Liver (tissue), 10 donors: ENCODE results near the gene NUDT9. TPM values are rescaled to one million over a fixed set of nuclear protein-coding genes. Genes with fewer than 3 reads are reported as not detected.

Experiments
- DNase-seq: peaks from one replicate; pipeline ENCODE4 v3.0.0-alpha.2; 2017; ENCODE audit warnings: low spot score
- H3K27ac ChIP-seq, 2 donors: one replicate each; pipeline ENCODE4 v1.7.0; 2013; ENCODE audit warnings: inconsistent platforms in 2 of 2, low read length in 2 of 2, control low read depth in 1 of 2, low read depth in 1 of 2, mild to moderate bottlenecking in 1 of 2
- H3K27me3 ChIP-seq, 4 donors: one replicate each; pipeline versions ENCODE4 v1.6.1 to v1.7.0; 2013; ENCODE audit warnings: low read length in 3 of 4, inconsistent platforms in 1 of 4, mild to moderate bottlenecking in 1 of 4, moderate library complexity in 1 of 4; ENCODE audit not compliant: control insufficient read depth in 4 of 4, insufficient read depth in 4 of 4
- H3K36me3 ChIP-seq, 4 donors: one replicate each; pipeline versions ENCODE4 v1.6.1 to v1.7.0; 2013; ENCODE audit warnings: low read length in 3 of 4, mild to moderate bottlenecking in 3 of 4, low read depth in 1 of 4, moderate library complexity in 1 of 4; ENCODE audit not compliant: control insufficient read depth in 4 of 4, insufficient read depth in 3 of 4
- H3K4me1 ChIP-seq, 4 donors: one replicate each; pipeline versions ENCODE4 v1.6.1 to v1.7.0; 2013; ENCODE audit warnings: low read length in 3 of 4, mild to moderate bottlenecking in 3 of 4, moderate library complexity in 1 of 4; ENCODE audit not compliant: control insufficient read depth in 4 of 4, insufficient read depth in 4 of 4
- H3K4me3 ChIP-seq, 3 donors: one replicate each; pipeline versions ENCODE4 v1.6.1 to v1.7.0; 2013; ENCODE audit warnings: low read length in 3 of 3, control low read depth in 1 of 3, low read depth in 1 of 3, mild to moderate bottlenecking in 1 of 3
- H3K9ac ChIP-seq, 2 donors: one replicate each; pipeline ENCODE4 v1.7.0; 2013; ENCODE audit warnings: low read length in 2 of 2, mild to moderate bottlenecking in 2 of 2, moderate library complexity in 2 of 2, control low read depth in 1 of 2, low read depth in 1 of 2
- H3K9me3 ChIP-seq, 4 donors: one replicate each; pipeline versions ENCODE4 v1.6.1 to v1.7.0; 2013; ENCODE audit warnings: low read length in 3 of 4; ENCODE audit not compliant: control insufficient read depth in 4 of 4
- EGR1 ChIP-seq, 2 donors: IDR thresholded peaks; 2 replicates each; pipeline ENCODE4 v1.6.1; 2016 to 2018; ENCODE audit warnings: antibody characterized with exemption in 2 of 2, low read depth in 2 of 2
- FOXA1 ChIP-seq: IDR thresholded peaks from 2 replicates; pipeline ENCODE4 v1.6.1; 2016; ENCODE audit warnings: antibody characterized with exemption
- FOXA2 ChIP-seq: IDR thresholded peaks from 2 replicates; pipeline ENCODE4 v1.6.1; 2016; ENCODE audit warnings: antibody characterized with exemption
- GABPA ChIP-seq, 2 donors: IDR thresholded peaks in 1 of 2; conservative IDR thresholded peaks in 1 of 2; 2 replicates each; pipeline ENCODE4 v1.6.1; 2016; ENCODE audit warnings: antibody characterized with exemption in 2 of 2, mild to moderate bottlenecking in 1 of 2, moderate library complexity in 1 of 2
- HNF4A ChIP-seq, 2 donors: conservative IDR thresholded peaks; 2 replicates each; pipeline ENCODE4 v1.6.1; 2016; ENCODE audit warnings: antibody characterized with exemption in 2 of 2, mild to moderate bottlenecking in 2 of 2
- HNF4G ChIP-seq: IDR thresholded peaks from 2 replicates; pipeline ENCODE4 v1.6.1; 2016; ENCODE audit warnings: antibody characterized with exemption
- JUND ChIP-seq, 2 donors: IDR thresholded peaks; 2 replicates each; pipeline ENCODE4 v1.6.1; 2016; ENCODE audit warnings: antibody characterized with exemption in 2 of 2
- NR2F2 ChIP-seq: IDR thresholded peaks from 2 replicates; pipeline ENCODE4 v1.6.1; 2016; ENCODE audit warnings: antibody characterized with exemption
- RAD21 ChIP-seq, 2 donors: IDR thresholded peaks; 2 replicates each; pipeline ENCODE4 v1.6.1; 2016; ENCODE audit warnings: antibody characterized with exemption in 2 of 2, mild to moderate bottlenecking in 2 of 2
- RXRA ChIP-seq, 2 donors: IDR thresholded peaks; 2 replicates each; pipeline ENCODE4 v1.6.1; 2017 to 2018; ENCODE audit warnings: antibody characterized with exemption in 2 of 2, mild to moderate bottlenecking in 1 of 2
- SP1 ChIP-seq: IDR thresholded peaks from 2 replicates; pipeline ENCODE4 v1.6.1; 2018; ENCODE audit warnings: antibody characterized with exemption, mild to moderate bottlenecking
- TAF1 ChIP-seq: conservative IDR thresholded peaks from 2 replicates; pipeline ENCODE4 v1.6.1; 2016; ENCODE audit warnings: antibody characterized with exemption, mild to moderate bottlenecking
- YY1 ChIP-seq: IDR thresholded peaks from 2 replicates; pipeline ENCODE4 v1.6.1; 2016; ENCODE audit warnings: antibody characterized with exemption, mild to moderate bottlenecking
- WGBS: extraction: QIAGEN DNeasy Blood & Tissue Kit; methylation state at CpG from one replicate; pipeline ENCODE4 v1.1.7; 2013; 5-methylcytosine and 5-hydroxymethylcytosine counted together
- polyA plus RNA-seq, 2 donors: library from polyadenylated mRNA; stranded (reverse) in 1 of 2; unstranded in 1 of 2; fragments of 200-250 nt in 1 of 2; fragments of >200 nt in 1 of 2; fragmentation: Nextera tagmentation in 1 of 2; extraction: Ambion mirVana in 1 of 2; gene quantifications; one replicate each; pipeline versions ENCODE4 v1.2.1 to v1.2.3, GENCODE V29; 2013 to 2015
- small RNA-seq: library from RNA; depleted of rRNA; stranded (forward); fragments of <200 nt; gene quantifications from one replicate; pipeline ENCODE3, GENCODE V24; 2014
- total RNA-seq, 2 donors: library from RNA; depleted of rRNA; stranded (reverse); fragments of >200 nt; gene quantifications; one replicate each; pipeline ENCODE4 v1.2.3, GENCODE V29; 2014
- TF ChIP-seq, protein P1 (sequence below): fragments of 150-350 bp; IDR thresholded peaks from 2 replicates; pipeline ENCODE4 v1.5.1; 2017; ENCODE audit warnings: improper control_type of control experiment, low read depth, low read length; ENCODE audit not compliant: missing input control
- TF ChIP-seq, protein P2 (sequence below): IDR thresholded peaks from 2 replicates; pipeline ENCODE4 v1.6.1; 2016; ENCODE audit warnings: antibody characterized with exemption
- TF ChIP-seq, protein P3 (sequence below): IDR thresholded peaks from 2 replicates; pipeline ENCODE4 v1.6.1; 2016; ENCODE audit warnings: antibody characterized with exemption
- TF ChIP-seq, protein P4 (sequence below): IDR thresholded peaks from 2 replicates; pipeline ENCODE4 v1.6.1; 2016; ENCODE audit warnings: antibody characterized with exemption
- TF ChIP-seq, protein P5 (sequence below): IDR thresholded peaks from 2 replicates; pipeline ENCODE4 v1.6.1; 2016; ENCODE audit warnings: antibody characterized with exemption, mild to moderate bottlenecking
- donor health status: healthy.
- donor health status: healthy.
- donor health status: healthy.
- donor health status: healthy.
- donor health status: healthy.

Gene NUDT9
- total and polyA plus RNA-seq, 4 donors = 9.2 to 37.3 (median 26.9) TPM

DNA sequence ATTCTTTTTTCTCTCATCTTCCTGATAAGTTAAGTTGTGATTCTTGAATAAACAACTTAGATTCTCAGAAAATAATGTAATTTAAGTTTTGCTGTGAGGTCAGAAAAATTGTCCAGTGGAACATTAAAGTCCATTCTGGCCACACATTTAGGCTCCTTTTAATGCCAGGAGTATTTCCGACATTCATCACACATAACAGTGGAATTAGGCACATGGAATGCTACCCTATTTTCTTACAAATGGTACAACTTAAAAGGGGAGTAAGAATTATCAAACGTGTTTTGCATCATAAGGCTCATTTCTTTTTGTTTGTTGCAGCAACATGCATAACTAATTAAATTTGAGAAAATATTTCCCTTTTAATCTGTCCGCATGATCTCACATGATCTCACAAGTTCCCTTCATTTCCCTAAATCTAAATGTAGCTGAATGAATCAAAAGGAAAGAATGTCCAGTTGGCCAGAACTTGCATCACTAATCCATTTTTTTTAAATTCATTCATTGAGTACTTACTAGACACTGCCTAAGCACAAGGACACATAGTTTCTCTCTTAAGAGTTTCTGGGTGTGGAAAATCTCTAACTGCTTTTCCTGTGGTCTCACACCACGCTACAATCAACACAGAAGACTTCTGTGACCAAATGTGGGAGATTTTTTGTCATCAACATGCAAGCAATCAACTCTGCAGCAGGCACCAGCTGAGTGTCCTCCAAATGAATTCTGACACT is 84.8 kb downstream of the NUDT9 start:
- H3K9ac ChIP-seq = no peak overlapping the region
- H3K9me3 ChIP-seq = no peaks in the 10 kb centered on the region
- no peaks in the 10 kb centered on the region for H3K36me3 ChIP-seq
- H3K4me3 ChIP-seq = no peak overlapping the region
- no peak for DNase-seq
- no peaks in the 10 kb centered on the region for H3K27me3 ChIP-seq
- TF ChIP-seq, protein P1, sequence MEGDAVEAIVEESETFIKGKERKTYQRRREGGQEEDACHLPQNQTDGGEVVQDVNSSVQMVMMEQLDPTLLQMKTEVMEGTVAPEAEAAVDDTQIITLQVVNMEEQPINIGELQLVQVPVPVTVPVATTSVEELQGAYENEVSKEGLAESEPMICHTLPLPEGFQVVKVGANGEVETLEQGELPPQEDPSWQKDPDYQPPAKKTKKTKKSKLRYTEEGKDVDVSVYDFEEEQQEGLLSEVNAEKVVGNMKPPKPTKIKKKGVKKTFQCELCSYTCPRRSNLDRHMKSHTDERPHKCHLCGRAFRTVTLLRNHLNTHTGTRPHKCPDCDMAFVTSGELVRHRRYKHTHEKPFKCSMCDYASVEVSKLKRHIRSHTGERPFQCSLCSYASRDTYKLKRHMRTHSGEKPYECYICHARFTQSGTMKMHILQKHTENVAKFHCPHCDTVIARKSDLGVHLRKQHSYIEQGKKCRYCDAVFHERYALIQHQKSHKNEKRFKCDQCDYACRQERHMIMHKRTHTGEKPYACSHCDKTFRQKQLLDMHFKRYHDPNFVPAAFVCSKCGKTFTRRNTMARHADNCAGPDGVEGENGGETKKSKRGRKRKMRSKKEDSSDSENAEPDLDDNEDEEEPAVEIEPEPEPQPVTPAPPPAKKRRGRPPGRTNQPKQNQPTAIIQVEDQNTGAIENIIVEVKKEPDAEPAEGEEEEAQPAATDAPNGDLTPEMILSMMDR = no peak
- no peak for TF ChIP-seq HNF4A (conservative IDR thresholded peaks at IDR 0.05)
- no peak for TF ChIP-seq RAD21 (IDR thresholded peaks at IDR 0.05)
- no peak for TF ChIP-seq FOXA1
- TF ChIP-seq RXRA (IDR thresholded peaks at IDR 0.05) = no peak
- no peak for TF ChIP-seq JUND (IDR thresholded peaks at IDR 0.05)
- TF ChIP-seq, protein P2, sequence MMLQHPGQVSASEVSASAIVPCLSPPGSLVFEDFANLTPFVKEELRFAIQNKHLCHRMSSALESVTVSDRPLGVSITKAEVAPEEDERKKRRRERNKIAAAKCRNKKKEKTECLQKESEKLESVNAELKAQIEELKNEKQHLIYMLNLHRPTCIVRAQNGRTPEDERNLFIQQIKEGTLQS = no peak
- no peak for TF ChIP-seq YY1
- no peak for TF ChIP-seq NR2F2
- TF ChIP-seq SP1 = no peak
- no peak for TF ChIP-seq GABPA (IDR thresholded peaks at IDR 0.05 in 1 of 2, conservative IDR thresholded peaks at IDR 0.05 in 1 of 2)
- no peak for TF ChIP-seq FOXA2
- TF ChIP-seq, protein P3, sequence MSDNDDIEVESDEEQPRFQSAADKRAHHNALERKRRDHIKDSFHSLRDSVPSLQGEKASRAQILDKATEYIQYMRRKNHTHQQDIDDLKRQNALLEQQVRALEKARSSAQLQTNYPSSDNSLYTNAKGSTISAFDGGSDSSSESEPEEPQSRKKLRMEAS = no peak
- TF ChIP-seq, protein P4, sequence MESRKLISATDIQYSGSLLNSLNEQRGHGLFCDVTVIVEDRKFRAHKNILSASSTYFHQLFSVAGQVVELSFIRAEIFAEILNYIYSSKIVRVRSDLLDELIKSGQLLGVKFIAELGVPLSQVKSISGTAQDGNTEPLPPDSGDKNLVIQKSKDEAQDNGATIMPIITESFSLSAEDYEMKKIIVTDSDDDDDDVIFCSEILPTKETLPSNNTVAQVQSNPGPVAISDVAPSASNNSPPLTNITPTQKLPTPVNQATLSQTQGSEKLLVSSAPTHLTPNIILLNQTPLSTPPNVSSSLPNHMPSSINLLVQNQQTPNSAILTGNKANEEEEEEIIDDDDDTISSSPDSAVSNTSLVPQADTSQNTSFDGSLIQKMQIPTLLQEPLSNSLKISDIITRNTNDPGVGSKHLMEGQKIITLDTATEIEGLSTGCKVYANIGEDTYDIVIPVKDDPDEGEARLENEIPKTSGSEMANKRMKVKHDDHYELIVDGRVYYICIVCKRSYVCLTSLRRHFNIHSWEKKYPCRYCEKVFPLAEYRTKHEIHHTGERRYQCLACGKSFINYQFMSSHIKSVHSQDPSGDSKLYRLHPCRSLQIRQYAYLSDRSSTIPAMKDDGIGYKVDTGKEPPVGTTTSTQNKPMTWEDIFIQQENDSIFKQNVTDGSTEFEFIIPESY = no peak
- no peak for TF ChIP-seq TAF1
- TF ChIP-seq HNF4G = no peak
- TF ChIP-seq, protein P5, sequence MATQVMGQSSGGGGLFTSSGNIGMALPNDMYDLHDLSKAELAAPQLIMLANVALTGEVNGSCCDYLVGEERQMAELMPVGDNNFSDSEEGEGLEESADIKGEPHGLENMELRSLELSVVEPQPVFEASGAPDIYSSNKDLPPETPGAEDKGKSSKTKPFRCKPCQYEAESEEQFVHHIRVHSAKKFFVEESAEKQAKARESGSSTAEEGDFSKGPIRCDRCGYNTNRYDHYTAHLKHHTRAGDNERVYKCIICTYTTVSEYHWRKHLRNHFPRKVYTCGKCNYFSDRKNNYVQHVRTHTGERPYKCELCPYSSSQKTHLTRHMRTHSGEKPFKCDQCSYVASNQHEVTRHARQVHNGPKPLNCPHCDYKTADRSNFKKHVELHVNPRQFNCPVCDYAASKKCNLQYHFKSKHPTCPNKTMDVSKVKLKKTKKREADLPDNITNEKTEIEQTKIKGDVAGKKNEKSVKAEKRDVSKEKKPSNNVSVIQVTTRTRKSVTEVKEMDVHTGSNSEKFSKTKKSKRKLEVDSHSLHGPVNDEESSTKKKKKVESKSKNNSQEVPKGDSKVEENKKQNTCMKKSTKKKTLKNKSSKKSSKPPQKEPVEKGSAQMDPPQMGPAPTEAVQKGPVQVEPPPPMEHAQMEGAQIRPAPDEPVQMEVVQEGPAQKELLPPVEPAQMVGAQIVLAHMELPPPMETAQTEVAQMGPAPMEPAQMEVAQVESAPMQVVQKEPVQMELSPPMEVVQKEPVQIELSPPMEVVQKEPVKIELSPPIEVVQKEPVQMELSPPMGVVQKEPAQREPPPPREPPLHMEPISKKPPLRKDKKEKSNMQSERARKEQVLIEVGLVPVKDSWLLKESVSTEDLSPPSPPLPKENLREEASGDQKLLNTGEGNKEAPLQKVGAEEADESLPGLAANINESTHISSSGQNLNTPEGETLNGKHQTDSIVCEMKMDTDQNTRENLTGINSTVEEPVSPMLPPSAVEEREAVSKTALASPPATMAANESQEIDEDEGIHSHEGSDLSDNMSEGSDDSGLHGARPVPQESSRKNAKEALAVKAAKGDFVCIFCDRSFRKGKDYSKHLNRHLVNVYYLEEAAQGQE = no peak
- no peak for TF ChIP-seq EGR1 (IDR thresholded peaks at IDR 0.05; ENCODE audit: low read depth in 2 of 2)
- 83% methylated on average over 4 of the region's 4 CpGs for WGBS
- H3K27ac ChIP-seq = no peak overlapping the region
- peaks cover 0 to 8% (median 3%) of the 10 kb centered on the region in 4 donors for H3K4me1 ChIP-seq

Small RNAs within 50 kb of the gene (small RNA-seq; reads per million reads assigned to genes)
- gene RN7SL681P = not detected

Other genes with a start within 250 kb of the NUDT9 start
- gene KLHL8, start 202.0 kb upstream of the NUDT9 start, total RNA-seq = 10 to 100 TPM in 1 of 2 donors, 1 to 10 TPM in 1; 7.4 to 14.4 TPM
- 1 to 10 TPM; 2.9 TPM for gene KLHL8, start 202.0 kb upstream of the NUDT9 start, polyA plus RNA-seq
- gene HSD17B13, start 99.7 kb upstream of the NUDT9 start, total RNA-seq = 10 to 100 TPM in 1 of 2 donors, under 1 TPM in 1; 0.09 to 20.3 TPM
- gene HSD17B13, start 99.7 kb upstream of the NUDT9 start, polyA plus RNA-seq = 10 to 100 TPM; 25.3 to 61.7 TPM
- gene HSD17B11, start 31.4 kb upstream of the NUDT9 start, total RNA-seq = 100 to 1,000 TPM; 109 to 120 TPM
- 100 to 1,000 TPM in 1 of 2 donors, 10 to 100 TPM in 1; 94.8 to 133 TPM for gene HSD17B11, start 31.4 kb upstream of the NUDT9 start, polyA plus RNA-seq
- gene SPARCL1, start 106.8 kb downstream of the NUDT9 start, total RNA-seq = 10 to 100 TPM in 1 of 2 donors, 1 to 10 TPM in 1; 1.9 to 25.8 TPM
- gene SPARCL1, start 106.8 kb downstream of the NUDT9 start, polyA plus RNA-seq = 10 to 100 TPM; 10.6 to 16.1 TPM
- gene DSPP, start 186.0 kb downstream of the NUDT9 start, total RNA-seq = under 1 TPM in 1 of 2 donors, not detected in 1; under 0.01 TPM
- not detected for gene DSPP, start 186.0 kb downstream of the NUDT9 start, polyA plus RNA-seq
- not detected for gene DMP1, start 227.7 kb downstream of the NUDT9 start, total RNA-seq
- gene DMP1, start 227.7 kb downstream of the NUDT9 start, polyA plus RNA-seq = not detected